GM18909 (cell line): Measurements from ENCODE around the gene NANOS2.
"Not testable (repeated sequence)": the region's sequence is repeated elsewhere in the genome, so short reads cannot be mapped to it uniquely, and the experiment has no call there.

ENCODE experiments used
- ATAC-seq: cut with Tn5 transposase; IDR thresholded peaks from one replicate; pipeline ENCODE4 v1.9.1; 2021; ENCODE audit warnings: mild to moderate bottlenecking; ENCODE audit not compliant: unreplicated experiment, poor library complexity

Gene NANOS2

GRCh38 chr19:45879055-45879454 lies 35.5 kb downstream of the NANOS2 start:
- ATAC-seq: no peak

DNA sequence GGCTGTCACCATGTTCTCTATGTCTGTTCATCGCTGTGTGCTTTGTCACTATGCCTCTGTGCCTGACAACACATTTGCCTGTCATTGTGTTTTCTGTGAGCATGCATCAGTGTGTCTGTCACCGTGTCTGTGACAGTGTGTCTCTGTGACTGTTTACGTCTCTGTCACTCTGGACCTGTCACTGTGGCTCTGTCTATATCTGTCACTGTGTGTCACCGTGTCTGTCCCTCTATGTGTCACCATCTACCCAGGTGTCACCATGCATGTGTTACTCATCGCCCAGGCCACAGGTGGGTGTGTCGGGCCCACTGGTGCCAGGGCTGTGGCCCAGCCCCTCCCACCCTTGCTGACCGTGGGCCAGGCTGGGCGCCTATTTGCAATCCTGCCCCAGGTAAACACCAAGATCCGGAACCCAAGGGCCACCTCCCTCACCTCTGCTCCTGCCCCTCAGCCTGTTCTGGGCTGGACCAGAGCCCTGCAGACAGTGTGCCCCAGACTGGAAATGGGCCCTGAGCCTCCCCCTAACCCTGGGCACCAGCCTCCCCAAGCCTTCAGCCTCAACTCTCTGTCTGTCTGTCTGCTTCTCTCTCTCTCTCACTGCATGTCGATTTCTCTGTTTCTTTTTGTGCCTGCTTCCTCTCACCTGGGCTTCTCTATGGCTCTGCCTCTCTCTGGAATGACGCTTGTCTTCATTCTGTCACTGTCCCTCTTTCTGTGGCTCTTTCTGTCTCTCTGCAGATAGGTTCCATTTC lies 36.4 kb downstream of the NANOS2 start:
- no peak for ATAC-seq

- no peak for ATAC-seq
Observed at GRCh38 chr19:45876411-45877197, 38.0 kb downstream of the NANOS2 start.

GRCh38 chr19:45876161-45876410 lies 38.5 kb downstream of the NANOS2 start:
- no peak for ATAC-seq

- ATAC-seq: no peak
Observed at GRCh38 chr19:45874620-45874966, 40.0 kb downstream of the NANOS2 start.

DNA sequence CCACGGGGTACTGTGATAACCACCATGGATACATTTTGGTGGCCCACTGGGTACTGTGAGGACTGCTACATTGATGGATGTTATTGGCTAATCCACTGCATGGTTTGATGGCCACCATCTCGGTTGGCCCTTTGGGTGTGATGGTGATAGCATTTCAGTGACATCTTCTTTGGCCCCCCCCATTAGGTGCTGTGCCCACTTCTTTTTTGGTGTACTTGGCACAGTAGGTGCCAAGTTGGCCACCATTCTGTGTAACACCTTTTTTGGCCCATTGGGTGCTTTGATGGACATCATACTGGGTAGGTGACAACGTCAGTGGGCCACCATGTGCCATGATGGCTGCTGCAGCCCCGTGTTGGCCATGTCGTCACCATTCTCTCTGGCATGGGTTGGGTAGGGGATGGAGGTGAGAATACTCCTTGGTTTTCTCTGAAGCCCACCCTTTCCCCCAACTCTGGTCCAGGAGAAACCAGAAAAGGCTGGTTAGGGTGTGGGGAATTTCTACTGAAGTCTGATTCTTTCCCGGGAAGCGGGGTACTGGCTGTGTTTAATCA lies 41.3 kb downstream of the NANOS2 start:
- no peak for ATAC-seq

DNA sequence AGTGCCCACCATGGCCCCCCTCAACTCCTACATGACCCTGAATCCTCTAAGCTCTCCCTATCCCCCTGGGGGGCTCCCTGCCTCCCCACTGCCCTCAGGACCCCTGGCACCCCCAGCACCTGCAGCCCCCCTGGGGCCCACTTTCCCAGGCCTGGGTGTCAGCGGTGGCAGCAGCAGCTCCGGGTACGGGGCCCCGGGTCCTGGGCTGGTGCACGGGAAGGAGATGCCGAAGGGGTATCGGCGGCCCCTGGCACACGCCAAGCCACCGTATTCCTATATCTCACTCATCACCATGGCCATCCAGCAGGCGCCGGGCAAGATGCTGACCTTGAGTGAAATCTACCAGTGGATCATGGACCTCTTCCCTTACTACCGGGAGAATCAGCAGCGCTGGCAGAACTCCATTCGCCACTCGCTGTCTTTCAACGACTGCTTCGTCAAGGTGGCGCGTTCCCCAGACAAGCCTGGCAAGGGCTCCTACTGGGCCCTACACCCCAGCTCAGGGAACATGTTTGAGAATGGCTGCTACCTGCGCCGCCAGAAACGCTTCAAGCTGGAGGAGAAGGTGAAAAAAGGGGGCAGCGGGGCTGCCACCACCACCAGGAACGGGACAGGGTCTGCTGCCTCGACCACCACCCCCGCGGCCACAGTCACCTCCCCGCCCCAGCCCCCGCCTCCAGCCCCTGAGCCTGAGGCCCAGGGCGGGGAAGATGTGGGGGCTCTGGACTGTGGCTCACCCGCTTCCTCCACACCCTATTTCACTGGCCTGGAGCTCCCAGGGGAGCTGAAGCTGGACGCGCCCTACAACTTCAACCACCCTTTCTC lies 42.3 kb downstream of the NANOS2 start:
- ATAC-seq: no peak

DNA sequence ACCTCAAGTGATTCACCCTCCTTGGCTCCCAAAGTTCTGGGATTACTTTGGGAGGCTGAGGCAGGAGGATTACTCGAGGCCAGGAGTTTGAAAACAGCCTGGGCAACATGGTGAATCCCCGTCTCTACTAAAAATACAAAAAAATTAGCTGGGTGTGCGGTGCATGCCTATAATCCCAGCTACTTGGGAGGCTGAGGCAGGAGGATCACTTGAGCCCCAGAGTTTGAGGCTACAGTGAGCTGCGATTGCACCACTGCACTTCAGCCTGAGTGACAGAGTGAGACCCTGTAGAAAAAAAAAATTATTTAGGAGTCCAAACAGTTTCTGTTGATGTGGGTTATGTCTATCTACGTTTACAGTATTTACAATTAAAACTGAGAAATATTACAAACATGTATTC lies 43.8 kb downstream of the NANOS2 start:
- ATAC-seq: no peak

GRCh38 chr19:45867241-45867640 lies 47.3 kb downstream of the NANOS2 start:
- not testable (repeated sequence) for ATAC-seq

DNA sequence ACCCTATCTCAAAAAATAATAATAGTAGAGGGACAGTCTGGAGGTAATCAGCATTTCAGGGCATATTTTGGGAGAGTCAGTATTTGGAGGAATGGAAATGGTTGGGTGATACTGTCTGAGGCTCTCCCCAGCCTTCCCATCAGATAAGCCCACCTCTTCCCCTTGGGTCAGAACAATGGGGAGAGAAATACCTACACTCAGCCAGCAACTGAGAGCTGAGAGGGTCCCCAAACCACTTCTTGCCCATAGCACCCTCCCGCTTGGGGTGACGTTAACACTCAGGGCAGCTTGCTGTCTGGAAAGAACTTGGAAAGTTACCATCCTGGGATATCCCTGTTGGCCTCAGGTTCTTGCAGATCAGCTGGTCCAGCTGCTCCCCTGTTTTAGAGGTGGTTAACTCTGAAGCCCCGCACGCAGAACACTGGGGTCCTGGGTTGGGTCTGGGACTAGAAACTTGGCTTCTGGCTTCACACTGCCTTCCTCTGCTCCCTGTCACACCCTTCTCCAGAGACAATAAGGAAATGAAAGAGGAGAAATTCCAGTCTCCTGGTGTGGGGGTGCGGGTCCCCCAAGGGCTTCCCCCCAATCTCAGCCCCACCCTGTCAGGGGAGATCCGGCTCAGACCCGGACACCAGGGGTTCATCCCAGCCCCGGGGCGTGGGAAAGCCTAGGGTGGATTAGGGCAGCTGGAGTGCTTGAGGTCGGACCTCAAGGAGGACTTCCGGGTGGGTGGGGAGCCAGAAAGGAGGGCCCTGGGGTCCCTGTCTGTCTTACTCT lies 48.0 kb downstream of the NANOS2 start:
- ATAC-seq: no peak

DNA sequence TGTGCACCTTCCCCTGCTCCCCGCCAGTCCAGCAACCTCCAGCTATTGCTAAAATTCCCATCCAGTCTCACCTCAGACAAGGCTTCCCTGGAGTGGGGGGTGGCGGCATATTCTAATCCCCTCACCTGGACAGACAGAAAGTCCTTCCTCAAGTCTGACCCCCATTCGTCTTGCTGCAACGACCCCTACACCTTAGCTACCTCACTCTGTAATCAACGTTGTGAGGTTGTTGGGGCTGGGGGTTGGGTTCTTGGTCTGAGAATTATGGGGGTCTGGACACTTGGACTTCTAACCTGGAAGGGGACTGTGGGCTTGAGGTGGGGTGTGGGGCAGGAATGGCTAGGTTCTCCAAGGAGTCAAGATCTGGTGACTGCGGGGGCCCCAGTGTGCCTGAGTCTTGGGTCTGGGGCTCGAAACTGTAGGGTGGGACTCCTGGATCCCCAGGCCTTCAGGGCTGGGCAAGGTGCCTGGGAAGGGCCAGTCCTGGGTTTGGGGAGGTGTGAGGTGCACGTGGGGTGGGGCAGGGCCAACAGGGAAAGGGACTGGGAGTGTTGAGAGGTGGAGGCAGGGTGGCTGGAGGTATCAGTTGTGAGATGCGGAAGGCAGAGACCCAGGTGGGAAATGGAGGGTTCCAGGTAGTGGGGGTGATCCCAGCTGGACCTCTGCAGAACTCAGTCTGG lies 49.2 kb downstream of the NANOS2 start:
- no peak for ATAC-seq

DNA sequence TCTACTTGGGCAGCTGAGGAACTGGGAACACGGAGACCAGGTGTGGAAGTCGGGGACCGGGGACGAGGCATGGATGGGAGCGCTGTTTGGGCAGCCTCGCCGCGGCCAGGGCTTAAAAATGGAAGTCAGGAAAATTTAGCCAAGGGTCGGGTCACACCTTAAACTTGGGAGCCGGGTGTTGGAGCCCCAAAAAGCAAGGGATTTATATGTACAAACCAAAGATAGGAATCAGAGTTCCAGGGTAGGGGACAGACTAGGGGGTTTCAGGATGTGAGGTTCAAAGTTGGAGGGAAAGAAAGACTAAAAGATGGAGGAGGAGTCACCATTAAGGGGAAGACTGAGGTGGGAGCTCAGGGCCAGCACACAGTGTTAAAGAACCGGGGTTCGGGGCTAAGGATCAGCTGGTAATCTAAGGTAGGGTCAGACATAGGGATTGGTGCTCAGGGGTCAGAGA lies 49.9 kb downstream of the NANOS2 start:
- ATAC-seq: no peak

GRCh38 chr19:45863840-45864628 lies 50.5 kb downstream of the NANOS2 start, which contains the start of gene FOXA3:
TSS of gene FOXA3 (plus strand) at chr19:45864326. CDS start at chr19:45864457, 131 bp downstream.
- ATAC-seq: no peak

DNA sequence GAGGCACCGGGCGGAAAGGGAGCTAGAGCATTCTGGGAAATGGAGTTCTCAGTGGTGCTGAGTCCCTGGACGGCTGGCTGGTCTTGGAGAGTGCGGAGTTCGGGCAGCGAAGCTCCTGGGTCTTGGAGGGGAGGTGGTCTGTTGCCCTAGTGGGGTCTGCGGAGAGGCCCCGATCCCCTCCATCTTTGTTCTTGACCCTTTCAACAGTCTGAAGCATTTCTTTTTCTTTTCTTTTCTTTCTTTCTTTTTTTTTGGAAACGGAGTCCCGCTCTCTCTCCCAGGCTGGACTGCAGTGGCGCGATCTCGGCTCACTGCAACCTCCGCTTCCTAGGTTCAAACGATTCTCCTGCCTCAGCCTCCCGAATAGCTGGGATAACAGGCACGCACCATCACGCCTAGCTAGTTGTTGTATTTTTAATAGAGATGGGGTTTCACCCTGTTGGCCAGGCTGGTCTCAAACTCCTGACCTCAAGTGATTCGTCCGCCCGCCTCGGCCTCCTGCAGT lies 51.2 kb downstream of the NANOS2 start:
- no peak for ATAC-seq
